Measurements from ENCODE around the gene BSND.

The BSND gene

GRCh38 chr1:55043726-55044125 is 45.0 kb downstream of the BSND start:
- Histone ChIP-seq H3K27me3 (ENCODE audit: low read depth, low read length) (no peaks in the 10 kb centered on the region), H2AFZ (ENCODE audit: low read depth, low read length) (no peak overlapping the region), H3K4me2 (ENCODE audit: low read length) (no peak overlapping the region), H3K27ac (ENCODE audit: low read length) (no peak overlapping the region), H3K79me2 (ENCODE audit: low read length) (no peaks in the 10 kb centered on the region), H3K4me3 (ENCODE audit: low read length) (no peak overlapping the region), H3K9ac (ENCODE audit: low read length) (no peak overlapping the region), H3K9me3 (ENCODE audit: insufficient read depth, low read length) (no peaks in the 10 kb centered on the region), H3K36me3 (replicated peaks; ENCODE audit: low read depth, low read length) (no peaks in the 10 kb centered on the region), H4K20me1 (ENCODE audit: insufficient read depth, low read length) (no peaks in the 10 kb centered on the region), H3K4me1 (ENCODE audit: low read length) (no peaks in the 10 kb centered on the region)
- TF ChIP-seq CTCF (IDR thresholded peaks at IDR 0.05; ENCODE audit: low read depth, low read length) (no peak), EZH2phosphoT487 (IDR thresholded peaks at IDR 0.05; ENCODE audit: low read depth) (no peak)

GRCh38 chr1:55044617-55045397 is 46.1 kb downstream of the BSND start:
- TF ChIP-seq EZH2phosphoT487 (IDR thresholded peaks at IDR 0.05; ENCODE audit: low read depth) (no peak), CTCF (IDR thresholded peaks at IDR 0.05; ENCODE audit: low read depth, low read length) (no peak)
- no peaks in the 10 kb centered on the region for H3K79me2 ChIP-seq (ENCODE audit: low read length)
- no peak overlapping the region for H3K4me3 ChIP-seq (ENCODE audit: low read length)
- H4K20me1 ChIP-seq (ENCODE audit: insufficient read depth, low read length): no peaks in the 10 kb centered on the region
- no peaks in the 10 kb centered on the region for H3K36me3 ChIP-seq (replicated peaks; ENCODE audit: low read depth, low read length)
- no peaks in the 10 kb centered on the region for H3K27me3 ChIP-seq (ENCODE audit: low read depth, low read length)
- no peak overlapping the region for H3K4me2 ChIP-seq (ENCODE audit: low read length)
- no peak overlapping the region for H3K9ac ChIP-seq (ENCODE audit: low read length)
- H3K4me1 ChIP-seq (ENCODE audit: low read length): no peaks in the 10 kb centered on the region
- H3K9me3 ChIP-seq (ENCODE audit: insufficient read depth, low read length): no peaks in the 10 kb centered on the region
- no peak overlapping the region for H3K27ac ChIP-seq (ENCODE audit: low read length)
- no peak overlapping the region for H2AFZ ChIP-seq (ENCODE audit: low read depth, low read length)

- Histone ChIP-seq H2AFZ (ENCODE audit: low read depth, low read length) (no peak overlapping the region), H3K4me2 (ENCODE audit: low read length) (no peak overlapping the region), H3K4me1 (ENCODE audit: low read length) (no peaks in the 10 kb centered on the region), H3K4me3 (ENCODE audit: low read length) (no peak overlapping the region), H3K27me3 (ENCODE audit: low read depth, low read length) (no peaks in the 10 kb centered on the region), H3K79me2 (ENCODE audit: low read length) (no peaks in the 10 kb centered on the region), H3K27ac (ENCODE audit: low read length) (no peak overlapping the region), H3K9me3 (ENCODE audit: insufficient read depth, low read length) (no peaks in the 10 kb centered on the region), H3K9ac (ENCODE audit: low read length) (no peak overlapping the region), H3K36me3 (replicated peaks; ENCODE audit: low read depth, low read length) (no peaks in the 10 kb centered on the region), H4K20me1 (ENCODE audit: insufficient read depth, low read length) (no peaks in the 10 kb centered on the region)
- no peak for TF ChIP-seq EZH2phosphoT487 (IDR thresholded peaks at IDR 0.05; ENCODE audit: low read depth)
- no peak for TF ChIP-seq CTCF (IDR thresholded peaks at IDR 0.05; ENCODE audit: low read depth, low read length)
These were observed 46.7 kb downstream of the BSND start for GRCh38 chr1:55045430-55045829.

GRCh38 chr1:55046871-55047270 is 48.1 kb downstream of the BSND start:
- TF ChIP-seq CTCF (IDR thresholded peaks at IDR 0.05; ENCODE audit: low read depth, low read length) (no peak), EZH2phosphoT487 (IDR thresholded peaks at IDR 0.05; ENCODE audit: low read depth) (no peak)
- H3K27me3 ChIP-seq (ENCODE audit: low read depth, low read length): no peaks in the 10 kb centered on the region
- no peak overlapping the region for H3K4me3 ChIP-seq (ENCODE audit: low read length)
- no peaks in the 10 kb centered on the region for H3K9me3 ChIP-seq (ENCODE audit: insufficient read depth, low read length)
- H3K36me3 ChIP-seq (replicated peaks; ENCODE audit: low read depth, low read length): no peaks in the 10 kb centered on the region
- H3K79me2 ChIP-seq (ENCODE audit: low read length): no peaks in the 10 kb centered on the region
- H3K4me1 ChIP-seq (ENCODE audit: low read length): no peaks in the 10 kb centered on the region
- no peaks in the 10 kb centered on the region for H4K20me1 ChIP-seq (ENCODE audit: insufficient read depth, low read length)
- no peak overlapping the region for H3K9ac ChIP-seq (ENCODE audit: low read length)
- H3K27ac ChIP-seq (ENCODE audit: low read length): no peak overlapping the region
- no peak overlapping the region for H2AFZ ChIP-seq (ENCODE audit: low read depth, low read length)
- no peak overlapping the region for H3K4me2 ChIP-seq (ENCODE audit: low read length)
